SK-N-SH treated with all-trans-retinoic acid at 6 μM for 48 hours (cell line): ENCODE results near the gene CCM2.

Source experiments
- ARNTL ChIP-seq: fragments of 450-650 bp; formaldehyde crosslinking; IDR thresholded peaks from 2 replicates; pipeline ENCODE4 v1.5.0; 2020; ENCODE audit warnings: low read depth, mild to moderate bottlenecking, moderate library complexity, borderline replicate concordance
- CSRNP3 ChIP-seq: fragments of 250-450 bp; sonication (Bioruptor Pico); IDR thresholded peaks from 2 replicates; pipeline ENCODE4 v1.5.1; 2021; ENCODE audit warnings: mild to moderate bottlenecking, moderate library complexity
- ESRRG ChIP-seq: fragments of 250-450 bp; sonication (Bioruptor Pico); IDR thresholded peaks from 2 replicates; pipeline ENCODE4 v1.6.1; 2021; ENCODE audit warnings: mild to moderate bottlenecking
- GLIS3 ChIP-seq: fragments of 250-450 bp; sonication (Bioruptor Pico); IDR thresholded peaks from 2 replicates; pipeline ENCODE4 v1.5.0; 2020; ENCODE audit warnings: mild to moderate bottlenecking, moderate library complexity
- ISL1 ChIP-seq: fragments of 250-450 bp; sonication (Bioruptor Pico); IDR thresholded peaks from 2 replicates; pipeline ENCODE4 v2.1.2; 2022; ENCODE audit warnings: mild to moderate bottlenecking, moderate library complexity
- OSR1 ChIP-seq: fragments of 250-450 bp; sonication (Bioruptor Pico); IDR thresholded peaks from 2 replicates; pipeline ENCODE4 v1.8.0; 2022; ENCODE audit warnings: moderate library complexity, mild to moderate bottlenecking, inconsistent platforms
- PPARA ChIP-seq: fragments of 250-450 bp; sonication (Bioruptor Pico); IDR thresholded peaks from 2 replicates; pipeline ENCODE4 v1.5.0; 2020; ENCODE audit warnings: mild to moderate bottlenecking, borderline replicate concordance
- RARB ChIP-seq: fragments of 250-450 bp; sonication (Bioruptor Pico); IDR thresholded peaks from 2 replicates; pipeline ENCODE4 v1.8.0; 2021; ENCODE audit warnings: mild to moderate bottlenecking, moderate library complexity
- ZNF8 ChIP-seq: fragments of 450-650 bp; formaldehyde crosslinking; IDR thresholded peaks from 2 replicates; pipeline ENCODE4 v1.5.0; 2020; ENCODE audit warnings: mild to moderate bottlenecking, moderate library complexity
- TF ChIP-seq, protein P1 (sequence below): fragments of 250-450 bp; sonication (Bioruptor Pico); IDR thresholded peaks from 2 replicates; pipeline ENCODE4 v1.5.1; 2020; ENCODE audit warnings: low read depth, mild to moderate bottlenecking, moderate library complexity

GRCh38 chr7:45089341-45089891 lies 89.4 kb downstream of the CCM2 start:
- TF ChIP-seq, protein P1, sequence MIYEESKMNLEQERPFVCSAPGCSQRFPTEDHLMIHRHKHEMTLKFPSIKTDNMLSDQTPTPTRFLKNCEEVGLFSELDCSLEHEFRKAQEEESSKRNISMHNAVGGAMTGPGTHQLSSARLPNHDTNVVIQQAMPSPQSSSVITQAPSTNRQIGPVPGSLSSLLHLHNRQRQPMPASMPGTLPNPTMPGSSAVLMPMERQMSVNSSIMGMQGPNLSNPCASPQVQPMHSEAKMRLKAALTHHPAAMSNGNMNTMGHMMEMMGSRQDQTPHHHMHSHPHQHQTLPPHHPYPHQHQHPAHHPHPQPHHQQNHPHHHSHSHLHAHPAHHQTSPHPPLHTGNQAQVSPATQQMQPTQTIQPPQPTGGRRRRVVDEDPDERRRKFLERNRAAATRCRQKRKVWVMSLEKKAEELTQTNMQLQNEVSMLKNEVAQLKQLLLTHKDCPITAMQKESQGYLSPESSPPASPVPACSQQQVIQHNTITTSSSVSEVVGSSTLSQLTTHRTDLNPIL, result no peak
- TF ChIP-seq OSR1 (CRISPR knock-in tag) (no peak), CSRNP3 (CRISPR knock-in tag) (no peak), ZNF8 (CRISPR knock-in tag) (no peak), ARNTL (CRISPR knock-in tag) (no peak), ESRRG (CRISPR knock-in tag) (no peak), PPARA (CRISPR knock-in tag) (no peak), RARB (CRISPR knock-in tag) (no peak), ISL1 (CRISPR knock-in tag) (no peak), GLIS3 (CRISPR knock-in tag) (no peak)
